ENCODE data around the gene COASY.

DNA sequence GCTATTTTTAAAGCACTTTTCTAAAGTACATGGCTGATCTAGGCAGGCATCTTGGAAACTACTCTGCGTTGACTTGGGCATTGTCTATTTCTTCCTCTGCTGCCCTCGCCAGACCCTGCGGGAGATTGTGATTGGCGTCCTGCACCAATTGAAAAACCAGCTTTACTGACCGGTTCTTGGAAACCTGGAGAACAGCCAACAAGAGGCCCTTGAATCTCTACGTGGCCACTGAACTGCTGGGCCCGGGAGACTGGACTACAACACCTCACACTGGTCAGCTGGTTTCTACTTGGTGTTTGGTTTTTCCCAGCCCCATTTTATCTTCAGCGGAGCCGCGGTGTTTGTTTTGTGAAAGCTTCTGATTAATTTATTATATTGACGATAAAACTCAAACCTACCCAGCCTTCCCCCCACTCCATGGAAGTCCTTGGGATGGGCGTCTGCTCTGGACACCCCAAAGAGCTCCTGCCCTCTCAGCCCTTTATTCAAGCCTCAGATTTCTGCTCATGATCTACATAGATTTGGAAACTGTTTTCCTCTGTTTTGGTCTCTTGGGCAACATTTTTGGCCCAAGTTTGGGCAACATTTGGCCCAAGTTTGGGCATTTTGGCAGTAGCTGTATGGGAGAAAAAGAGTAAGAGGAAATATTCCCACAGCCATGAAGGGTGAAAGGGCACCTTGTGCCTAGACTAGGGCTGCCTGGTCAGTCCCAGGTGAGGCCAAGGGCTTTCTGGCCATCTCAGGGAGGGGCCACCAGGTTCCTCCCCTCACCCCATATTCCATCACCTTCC, 9.7 kb downstream of the COASY start:
- no peak for TF ChIP-seq EZH2 (IDR thresholded peaks at IDR 0.05; ENCODE audit: borderline replicate concordance, low read length)
- TF ChIP-seq, protein P1, sequence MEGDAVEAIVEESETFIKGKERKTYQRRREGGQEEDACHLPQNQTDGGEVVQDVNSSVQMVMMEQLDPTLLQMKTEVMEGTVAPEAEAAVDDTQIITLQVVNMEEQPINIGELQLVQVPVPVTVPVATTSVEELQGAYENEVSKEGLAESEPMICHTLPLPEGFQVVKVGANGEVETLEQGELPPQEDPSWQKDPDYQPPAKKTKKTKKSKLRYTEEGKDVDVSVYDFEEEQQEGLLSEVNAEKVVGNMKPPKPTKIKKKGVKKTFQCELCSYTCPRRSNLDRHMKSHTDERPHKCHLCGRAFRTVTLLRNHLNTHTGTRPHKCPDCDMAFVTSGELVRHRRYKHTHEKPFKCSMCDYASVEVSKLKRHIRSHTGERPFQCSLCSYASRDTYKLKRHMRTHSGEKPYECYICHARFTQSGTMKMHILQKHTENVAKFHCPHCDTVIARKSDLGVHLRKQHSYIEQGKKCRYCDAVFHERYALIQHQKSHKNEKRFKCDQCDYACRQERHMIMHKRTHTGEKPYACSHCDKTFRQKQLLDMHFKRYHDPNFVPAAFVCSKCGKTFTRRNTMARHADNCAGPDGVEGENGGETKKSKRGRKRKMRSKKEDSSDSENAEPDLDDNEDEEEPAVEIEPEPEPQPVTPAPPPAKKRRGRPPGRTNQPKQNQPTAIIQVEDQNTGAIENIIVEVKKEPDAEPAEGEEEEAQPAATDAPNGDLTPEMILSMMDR (IDR thresholded peaks at IDR 0.05; ENCODE audit: low read length): no peak

Measured in OCI-LY1 (cell line).